ACC112 (cell line): ENCODE data around the gene DENND10.
"Not testable (repeated sequence)": the region's sequence is repeated elsewhere in the genome, so short reads cannot be mapped to it uniquely, and the experiment has no call there.

Experiments
- H2AFZ ChIP-seq: fragments of 200-600 bp; sonication (generic); one replicate; pipeline ENCODE4 v1.6.0; 2017; ENCODE audit warnings: antibody characterized with exemption, low read length; ENCODE audit not compliant: unreplicated experiment
- H3K27ac ChIP-seq: fragments of 200-600 bp; sonication (generic); 2 replicates; pipeline ENCODE4 v1.5.1; 2014; ENCODE audit warnings: low read depth, mild to moderate bottlenecking, antibody characterized with exemption, low read length, moderate library complexity
- H3K27me3 ChIP-seq: fragments of 200-600 bp; sonication (generic); 2 replicates; pipeline ENCODE4 v1.6.1; 2014; ENCODE audit warnings: mild to moderate bottlenecking, antibody characterized with exemption, low read length, moderate library complexity, mixed read lengths; ENCODE audit not compliant: insufficient read depth
- H3K36me3 ChIP-seq: fragments of 200-600 bp; sonication (generic); 2 replicates; pipeline ENCODE4 v1.6.1; 2016; ENCODE audit warnings: mild to moderate bottlenecking, antibody characterized with exemption, low read length, moderate library complexity, mixed read lengths; ENCODE audit not compliant: insufficient read depth
- H3K4me1 ChIP-seq: fragments of 200-600 bp; sonication (generic); one replicate; pipeline ENCODE4 v1.6.1; 2016; ENCODE audit warnings: low read length, mixed read lengths; ENCODE audit not compliant: insufficient read depth, unreplicated experiment, control insufficient read depth
- H3K4me3 ChIP-seq: fragments of 200-600 bp; sonication (generic); 2 replicates; pipeline ENCODE4 v1.5.1; 2014; ENCODE audit warnings: mild to moderate bottlenecking, low read depth, low read length
- H3K79me2 ChIP-seq: fragments of 200-600 bp; sonication (generic); one replicate; pipeline ENCODE4 v1.6.0; 2016; ENCODE audit warnings: low read length; ENCODE audit not compliant: control insufficient read depth, unreplicated experiment, insufficient read depth

The DENND10 gene

DNA sequence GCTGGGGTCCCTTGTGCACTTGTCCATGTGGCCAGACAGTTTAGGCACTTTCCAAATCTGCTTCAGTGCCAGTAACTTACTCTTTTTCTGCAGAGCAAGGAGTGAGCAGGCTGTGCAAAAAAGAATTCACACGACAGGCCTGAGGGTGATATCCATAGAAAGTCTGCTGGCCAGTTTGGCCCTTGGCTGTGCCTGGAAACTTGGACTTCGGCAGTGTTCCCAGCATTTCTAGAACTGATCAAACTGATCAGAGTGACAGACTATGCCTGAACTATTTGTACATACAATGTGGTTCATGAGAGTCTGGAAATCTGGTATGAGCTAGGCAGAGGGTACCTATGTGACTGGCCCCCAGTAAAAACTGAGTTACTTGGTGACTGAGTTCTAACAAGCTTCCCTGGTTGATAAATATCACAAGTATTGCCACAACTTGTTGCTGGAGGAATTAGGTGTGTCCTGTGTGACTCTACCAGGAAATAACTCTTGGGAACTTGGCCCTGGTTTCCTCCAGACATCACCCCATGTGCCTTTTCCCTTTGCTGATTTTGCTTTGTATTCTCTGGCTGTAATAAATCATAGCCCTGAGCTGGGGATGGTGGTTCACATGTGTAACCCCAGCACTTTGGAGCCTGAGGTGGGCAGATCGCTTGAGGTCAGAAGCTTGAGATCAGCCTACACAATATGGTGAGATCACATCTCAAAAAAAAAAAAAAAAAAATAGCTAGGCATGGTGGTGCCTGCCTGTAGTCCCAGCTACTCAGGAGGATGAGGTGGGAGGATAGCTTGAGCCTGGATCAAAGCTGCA lies 3.3 kb upstream of the DENND10 start:
- no peaks in the 10 kb centered on the region for H3K36me3 ChIP-seq
- H2AFZ ChIP-seq: no peak overlapping the region
- H3K4me3 ChIP-seq: no peak overlapping the region
- H3K79me2 ChIP-seq: peaks cover 11% of the 10 kb centered on the region
- H3K4me1 ChIP-seq: peaks cover 15% of the 10 kb centered on the region
- no peak overlapping the region for H3K27ac ChIP-seq
- no peaks in the 10 kb centered on the region for H3K27me3 ChIP-seq

DNA sequence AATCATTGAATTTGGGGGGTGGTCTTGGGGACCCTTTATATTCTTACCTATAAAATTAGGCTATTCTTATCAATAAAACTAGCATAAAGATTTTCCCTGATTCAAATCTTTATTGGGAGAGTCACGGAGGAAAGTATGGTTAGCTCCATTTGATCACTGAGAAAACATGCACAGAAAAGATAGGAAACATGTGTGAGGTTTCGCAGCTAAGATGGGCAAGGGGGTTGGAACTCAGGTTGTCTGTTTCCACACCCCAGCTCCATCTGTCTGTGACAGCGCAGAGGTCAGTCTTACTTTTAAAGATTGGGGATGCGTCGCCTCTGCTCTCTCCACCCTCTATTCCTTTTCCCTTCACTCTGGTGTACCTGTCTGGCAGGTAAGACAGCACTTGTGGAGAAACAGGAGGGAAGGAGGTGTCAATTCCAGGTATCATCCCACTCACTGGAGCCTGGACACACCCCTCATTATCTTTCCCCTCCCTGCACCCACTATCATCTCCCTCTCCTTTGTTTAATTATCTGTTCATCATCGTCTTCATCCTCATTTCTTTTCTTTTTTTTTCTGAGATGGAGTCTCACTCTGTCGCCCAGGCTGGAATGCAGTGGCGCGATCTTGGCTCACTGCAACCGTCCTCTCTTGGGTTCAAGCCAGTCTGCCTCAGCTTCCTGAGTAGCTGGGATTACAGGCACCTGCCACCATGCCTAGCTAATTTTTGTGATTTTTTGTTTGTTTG lies 2.4 kb upstream of the DENND10 start:
- Histone ChIP-seq H3K79me2 (peaks cover 20% of the 10 kb centered on the region), H3K4me3 (no peak overlapping the region), H3K27me3 (no peaks in the 10 kb centered on the region), H3K36me3 (no peaks in the 10 kb centered on the region), H2AFZ (no peak overlapping the region), H3K27ac (no peak overlapping the region), H3K4me1 (peaks cover 15% of the 10 kb centered on the region)

- H3K27ac ChIP-seq: no peak overlapping the region
- H3K36me3 ChIP-seq: no peaks in the 10 kb centered on the region
- no peaks in the 10 kb centered on the region for H3K27me3 ChIP-seq
- no peak overlapping the region for H2AFZ ChIP-seq
- H3K4me3 ChIP-seq: no peak overlapping the region
- H3K4me1 ChIP-seq: peaks cover 15% of the 10 kb centered on the region
- H3K79me2 ChIP-seq: peaks cover 20% of the 10 kb centered on the region
Observed at GRCh38 chr10:119103241-119103902, 541 bp upstream of the DENND10 start.

GRCh38 chr10:119104654-119105015 lies 722 bp downstream of the DENND10 start:
- H3K27ac ChIP-seq: no peak overlapping the region

GRCh38 chr10:119105155-119105554 lies 1.2 kb downstream of the DENND10 start:
- Histone ChIP-seq H3K79me2 (peaks cover 20% of the 10 kb centered on the region), H3K4me3 (peak overlapping the region; percentile 96), H3K36me3 (0 out of 2 replicates have a peak, but pooled peaks cover 3% of the 10 kb centered on the region), H3K27me3 (no peaks in the 10 kb centered on the region), H3K27ac (no peak overlapping the region), H2AFZ (no peak overlapping the region), H3K4me1 (peaks cover 15% of the 10 kb centered on the region)

More at GRCh38 chr10:119104654-119105015, 722 bp downstream of the DENND10 start:
- Histone ChIP-seq H3K36me3 (no peaks in the 10 kb centered on the region), H3K79me2 (peaks cover 20% of the 10 kb centered on the region), H2AFZ (peak overlapping the region; percentile 67), H3K4me3 (peak overlapping the region; percentile 96), H3K4me1 (peaks cover 15% of the 10 kb centered on the region), H3K27me3 (no peaks in the 10 kb centered on the region)

DNA sequence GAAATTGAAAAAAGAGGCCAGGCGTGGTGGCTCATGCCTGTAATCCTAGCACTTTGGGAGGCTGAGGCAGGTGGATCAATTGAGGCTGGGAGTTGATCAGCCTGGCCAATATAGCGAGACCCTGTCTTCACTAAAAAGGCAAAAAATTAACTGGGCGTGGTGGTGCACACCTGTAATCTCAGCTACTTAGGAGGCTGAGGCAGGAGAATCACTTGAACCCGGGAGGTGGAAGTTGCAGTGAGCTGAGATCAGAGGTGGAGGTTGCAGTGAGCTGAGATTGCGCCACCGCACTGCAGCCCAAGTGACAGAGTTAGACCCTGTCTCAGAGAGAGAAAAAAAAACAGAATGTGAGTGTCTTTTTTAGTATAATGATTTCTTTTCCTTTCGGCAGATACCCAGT lies 2.0 kb downstream of the DENND10 start:
- H3K4me1 ChIP-seq, H2AFZ ChIP-seq, H3K27ac ChIP-seq, H3K36me3 ChIP-seq, H3K27me3 ChIP-seq: not testable (repeated sequence)
- peak overlapping the region; percentile 96; the same call in 1 of the 2 replicates for H3K4me3 ChIP-seq
- H3K79me2 ChIP-seq: peaks cover 20% of the 10 kb centered on the region

DNA sequence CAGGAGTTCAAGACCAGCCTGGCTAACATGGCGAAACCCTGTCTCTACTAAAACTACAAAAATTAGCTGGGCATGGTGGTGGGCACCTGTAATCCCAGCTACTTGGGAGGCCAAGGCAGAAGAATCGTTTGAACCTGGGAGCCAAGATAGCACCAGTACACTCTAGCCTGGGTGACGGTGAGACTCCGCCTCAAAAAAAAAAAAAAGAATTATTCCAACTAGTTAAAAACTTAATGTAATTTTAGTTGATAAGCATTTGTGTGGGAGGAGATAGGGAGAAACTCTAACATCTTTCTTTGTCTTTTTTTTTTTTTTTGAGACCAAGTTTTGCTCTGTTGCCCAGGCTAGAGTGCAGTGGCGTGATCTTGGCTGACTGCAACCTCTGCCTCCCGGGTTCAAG lies 3.2 kb downstream of the DENND10 start:
- H3K79me2 ChIP-seq: peaks cover 20% of the 10 kb centered on the region
- not testable (repeated sequence) for H3K36me3 ChIP-seq, H3K4me3 ChIP-seq

DNA sequence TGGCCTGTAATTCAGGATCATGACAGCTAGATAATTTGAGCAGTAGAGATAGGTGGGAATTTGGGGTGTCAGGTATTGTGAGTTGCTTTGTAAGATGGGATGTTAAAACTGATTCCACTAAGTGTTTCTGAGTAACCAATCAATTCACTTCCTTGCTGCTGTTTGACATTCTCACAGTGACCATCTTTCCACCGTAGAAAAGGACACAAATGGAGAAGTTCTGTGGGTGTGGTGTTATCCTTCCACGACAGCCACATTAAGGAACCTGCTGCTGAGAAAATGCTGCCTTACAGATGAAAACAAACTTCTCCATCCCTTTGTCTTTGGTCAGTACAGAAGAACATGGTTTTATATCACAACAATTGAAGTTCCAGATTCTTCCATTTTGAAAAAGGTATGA lies 3.9 kb downstream of the DENND10 start:
- not testable (repeated sequence) for H3K36me3 ChIP-seq, H3K27me3 ChIP-seq, H3K4me3 ChIP-seq, H3K27ac ChIP-seq, H2AFZ ChIP-seq
- Histone ChIP-seq H3K79me2 (peaks cover 20% of the 10 kb centered on the region), H3K4me1 (peaks cover 20% of the 10 kb centered on the region)

More for the DNA sequence above, 3.2 kb downstream of the DENND10 start:
- not testable (repeated sequence) for H3K27me3 ChIP-seq, H2AFZ ChIP-seq, H3K27ac ChIP-seq
- peaks cover 16% of the 10 kb centered on the region for H3K4me1 ChIP-seq

GRCh38 chr10:119112056-119112455 lies 8.1 kb downstream of the DENND10 start:
- H3K79me2 ChIP-seq: no peaks in the 10 kb centered on the region
- H2AFZ ChIP-seq: peak overlapping the region; percentile 86
- H3K36me3 ChIP-seq: peaks cover 13% of the 10 kb centered on the region
- no peaks in the 10 kb centered on the region for H3K27me3 ChIP-seq
- peaks cover 27% of the 10 kb centered on the region for H3K4me1 ChIP-seq
- H3K4me3 ChIP-seq: peak overlapping the region; percentile 39; the same call in 1 of the 2 replicates
- H3K27ac ChIP-seq: peak overlapping the region; percentile 91

- Histone ChIP-seq H3K27ac (peak overlapping the region; percentile 91), H3K4me1 (peaks cover 27% of the 10 kb centered on the region), H3K36me3 (peaks cover 18% of the 10 kb centered on the region), H3K4me3 (peak overlapping the region; percentile 19; the same call in 1 of the 2 replicates), H3K79me2 (peaks cover 3% of the 10 kb centered on the region), H2AFZ (no peak overlapping the region), H3K27me3 (no peaks in the 10 kb centered on the region)
Observed at GRCh38 chr10:119113751-119114732, 10.1 kb downstream of the DENND10 start.
